T-helper 2 cell treated with Interferon-gamma antibody and Interleukin-4, amounts not matched to agents 5 μg/mL and 100 μg/mL, for 36 hours (primary cell): Measurements from ENCODE around the gene CCNH.

ENCODE experiments used
- DNase-seq: peaks from one replicate; pipeline ENCODE4 v3.0.0; 2021; ENCODE audit warnings: low spot score
- H3K27ac Mint-ChIP-seq: one replicate; pipeline ENCODE4 v1.8.0; 2021; ENCODE audit warnings: mild to moderate bottlenecking, mixed read lengths
- H3K27me3 Mint-ChIP-seq: one replicate; pipeline ENCODE4 v1.8.0; 2021; ENCODE audit warnings: low read depth, mixed read lengths
- H3K36me3 Mint-ChIP-seq: one replicate; pipeline ENCODE4 v1.8.0; 2021; ENCODE audit warnings: low read depth, mixed read lengths
- H3K4me1 Mint-ChIP-seq: one replicate; pipeline ENCODE4 v1.8.0; 2021; ENCODE audit warnings: low read depth, mixed read lengths
- H3K4me3 Mint-ChIP-seq: one replicate; pipeline ENCODE4 v1.8.0; 2022; ENCODE audit warnings: mild to moderate bottlenecking, moderate library complexity, mixed read lengths
- H3K9me3 Mint-ChIP-seq: one replicate; pipeline ENCODE4 v1.8.0; 2021; ENCODE audit warnings: mixed read lengths

Gene CCNH

GRCh38 chr5:87412630-87413342 is at the start of gene CCNH:
Gene CCNH, minus strand, starts transcription at chr5:87412930. Its CDS starts 136 bp downstream, at chr5:87412794.
- Mint-ChIP-seq H3K27me3 (no peaks in the 10 kb centered on the region), H3K36me3 (peaks cover 32% of the 10 kb centered on the region), H3K27ac (peak within 1 kb of the TSS; percentile 97), H3K4me3 (peak within 1 kb of the TSS; percentile 95), H3K4me1 (peaks cover 22% of the 10 kb centered on the region), H3K9me3 (no peaks in the 10 kb centered on the region)
- peak; percentile 96 for DNase-seq

GRCh38 chr5:87457706-87458105 is 45.0 kb upstream of the CCNH start:
- Mint-ChIP-seq H3K27ac (no peak overlapping the region), H3K4me3 (no peak overlapping the region), H3K9me3 (no peaks in the 10 kb centered on the region), H3K4me1 (no peaks in the 10 kb centered on the region), H3K36me3 (no peaks in the 10 kb centered on the region), H3K27me3 (peaks cover 3% of the 10 kb centered on the region)
- DNase-seq, result no peak

DNA sequence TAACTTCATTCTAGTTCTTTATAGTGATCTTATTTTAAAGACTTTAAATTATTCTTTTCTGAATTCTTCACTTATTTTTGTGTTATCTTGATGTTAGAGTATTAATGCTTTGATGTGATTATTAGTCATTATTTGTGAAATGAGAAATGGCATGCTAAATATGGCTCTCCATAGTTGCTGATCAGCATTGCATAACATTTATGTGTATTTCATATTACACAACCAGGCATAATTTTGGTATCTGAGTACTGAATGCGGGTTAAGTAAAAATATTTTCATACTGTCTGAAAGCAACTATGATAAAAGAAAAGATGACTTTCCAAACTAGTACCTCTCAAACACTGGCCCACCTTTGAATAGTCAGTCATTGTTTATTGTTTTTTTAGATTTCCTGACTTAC is 41.1 kb upstream of the CCNH start:
- Mint-ChIP-seq H3K36me3 (no peaks in the 10 kb centered on the region), H3K4me3 (no peak overlapping the region), H3K27ac (no peak overlapping the region), H3K27me3 (peaks cover 3% of the 10 kb centered on the region), H3K4me1 (peaks cover 1% of the 10 kb centered on the region), H3K9me3 (no peaks in the 10 kb centered on the region)
- no peak for DNase-seq

GRCh38 chr5:87452837-87453236 is 40.1 kb upstream of the CCNH start:
- no peak overlapping the region for H3K4me3 Mint-ChIP-seq
- H3K36me3 Mint-ChIP-seq, result no peaks in the 10 kb centered on the region
- H3K4me1 Mint-ChIP-seq, result peaks cover 1% of the 10 kb centered on the region
- H3K27ac Mint-ChIP-seq, result no peak overlapping the region
- H3K9me3 Mint-ChIP-seq, result no peaks in the 10 kb centered on the region
- no peak for DNase-seq
- H3K27me3 Mint-ChIP-seq, result peaks cover 9% of the 10 kb centered on the region

- H3K36me3 Mint-ChIP-seq, result no peaks in the 10 kb centered on the region
- peaks cover 20% of the 10 kb centered on the region for H3K27me3 Mint-ChIP-seq
- H3K9me3 Mint-ChIP-seq, result no peaks in the 10 kb centered on the region
- H3K4me1 Mint-ChIP-seq, result peaks cover 5% of the 10 kb centered on the region
- no peak overlapping the region for H3K27ac Mint-ChIP-seq
- no peak for DNase-seq
- H3K4me3 Mint-ChIP-seq, result no peak overlapping the region
These were observed 29.7 kb upstream of the CCNH start for GRCh38 chr5:87442419-87442818.

GRCh38 chr5:87438231-87438630 is 25.5 kb upstream of the CCNH start:
- H3K27me3 Mint-ChIP-seq, result peaks cover 10% of the 10 kb centered on the region
- no peaks in the 10 kb centered on the region for H3K9me3 Mint-ChIP-seq
- H3K36me3 Mint-ChIP-seq, result no peaks in the 10 kb centered on the region
- no peak for DNase-seq
- peaks cover 13% of the 10 kb centered on the region for H3K4me1 Mint-ChIP-seq
- no peak overlapping the region for H3K4me3 Mint-ChIP-seq
- no peak overlapping the region for H3K27ac Mint-ChIP-seq

DNA sequence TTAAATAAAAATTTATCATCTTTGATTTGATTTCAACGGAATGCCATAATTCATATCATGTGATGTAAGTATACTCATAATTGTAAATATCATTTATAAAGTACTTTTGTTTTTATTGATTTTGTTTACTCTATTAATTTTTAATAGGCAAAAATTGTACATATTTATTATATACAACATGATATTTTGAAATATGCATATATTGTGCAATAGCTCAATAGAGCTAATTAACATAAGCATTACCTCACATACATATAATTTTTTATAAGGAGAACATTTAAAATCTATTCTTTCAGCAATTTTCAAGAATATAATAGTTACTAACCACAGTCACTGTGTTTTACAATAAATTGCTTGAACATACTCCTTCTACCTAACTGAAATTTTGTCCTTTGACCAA is 25.0 kb upstream of the CCNH start:
- no peaks in the 10 kb centered on the region for H3K9me3 Mint-ChIP-seq
- no peak overlapping the region for H3K27ac Mint-ChIP-seq
- no peak overlapping the region for H3K4me3 Mint-ChIP-seq
- no peaks in the 10 kb centered on the region for H3K36me3 Mint-ChIP-seq
- peaks cover 5% of the 10 kb centered on the region for H3K27me3 Mint-ChIP-seq
- no peak for DNase-seq
- H3K4me1 Mint-ChIP-seq, result peaks cover 13% of the 10 kb centered on the region

DNA sequence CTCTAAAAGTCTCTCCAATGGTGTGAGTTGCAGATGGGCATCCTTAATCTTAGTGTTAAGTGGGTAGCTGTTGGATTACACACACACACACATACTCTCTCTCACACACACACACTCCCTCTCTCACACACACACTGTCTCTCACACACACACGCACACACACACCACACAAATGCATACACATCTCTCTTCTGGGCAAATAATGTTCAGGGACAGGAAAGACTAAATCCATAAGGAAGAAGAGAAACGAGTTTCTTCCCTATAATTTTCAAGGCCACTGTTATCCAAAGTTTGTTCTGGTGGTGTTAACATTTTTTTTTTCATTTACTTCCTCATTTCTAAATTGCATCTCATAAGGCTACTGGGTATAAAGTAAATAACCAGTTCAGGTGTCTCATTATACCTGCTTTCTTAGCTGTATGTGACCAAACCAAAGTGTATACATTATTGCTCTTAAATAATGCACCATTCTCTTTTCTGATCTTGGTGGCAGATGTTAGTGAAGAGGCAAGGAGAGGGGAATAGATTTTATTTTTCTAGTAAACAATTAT is 22.5 kb upstream of the CCNH start:
- Mint-ChIP-seq H3K4me1 (peaks cover 8% of the 10 kb centered on the region), H3K9me3 (no peaks in the 10 kb centered on the region), H3K27ac (no peak overlapping the region), H3K27me3 (peaks cover 5% of the 10 kb centered on the region), H3K4me3 (no peak overlapping the region), H3K36me3 (no peaks in the 10 kb centered on the region)
- DNase-seq, result no peak

- Mint-ChIP-seq H3K36me3 (no peaks in the 10 kb centered on the region), H3K4me3 (no peak overlapping the region), H3K4me1 (peaks cover 8% of the 10 kb centered on the region), H3K27me3 (peaks cover 5% of the 10 kb centered on the region), H3K9me3 (no peaks in the 10 kb centered on the region), H3K27ac (no peak overlapping the region)
- DNase-seq, result no peak
These were observed 21.7 kb upstream of the CCNH start for GRCh38 chr5:87434461-87434860.

GRCh38 chr5:87433945-87434344 is 21.2 kb upstream of the CCNH start:
- DNase-seq, result no peak
- Mint-ChIP-seq H3K4me1 (peaks cover 8% of the 10 kb centered on the region), H3K27ac (no peak overlapping the region), H3K36me3 (no peaks in the 10 kb centered on the region), H3K9me3 (no peaks in the 10 kb centered on the region), H3K4me3 (no peak overlapping the region), H3K27me3 (peaks cover 5% of the 10 kb centered on the region)

GRCh38 chr5:87432460-87432859 is 19.7 kb upstream of the CCNH start:
- DNase-seq, result no peak
- peaks cover 5% of the 10 kb centered on the region for H3K27me3 Mint-ChIP-seq
- H3K27ac Mint-ChIP-seq, result no peak overlapping the region
- peaks cover 8% of the 10 kb centered on the region for H3K4me1 Mint-ChIP-seq
- H3K4me3 Mint-ChIP-seq, result no peak overlapping the region
- H3K36me3 Mint-ChIP-seq, result no peaks in the 10 kb centered on the region
- no peaks in the 10 kb centered on the region for H3K9me3 Mint-ChIP-seq

GRCh38 chr5:87430863-87431457 is 18.2 kb upstream of the CCNH start:
- H3K36me3 Mint-ChIP-seq, result no peaks in the 10 kb centered on the region
- peaks cover 8% of the 10 kb centered on the region for H3K4me1 Mint-ChIP-seq
- H3K27ac Mint-ChIP-seq, result no peak overlapping the region
- H3K9me3 Mint-ChIP-seq, result no peaks in the 10 kb centered on the region
- no peak for DNase-seq
- H3K4me3 Mint-ChIP-seq, result no peak overlapping the region
- H3K27me3 Mint-ChIP-seq, result peaks cover 5% of the 10 kb centered on the region

GRCh38 chr5:87423755-87424154 is 11.0 kb upstream of the CCNH start:
- Mint-ChIP-seq H3K27me3 (peaks cover 5% of the 10 kb centered on the region), H3K4me3 (no peak overlapping the region), H3K36me3 (no peaks in the 10 kb centered on the region), H3K9me3 (no peaks in the 10 kb centered on the region), H3K4me1 (no peaks in the 10 kb centered on the region), H3K27ac (no peak overlapping the region)
- no peak for DNase-seq

- Mint-ChIP-seq H3K27me3 (peaks cover 5% of the 10 kb centered on the region), H3K4me1 (no peaks in the 10 kb centered on the region), H3K36me3 (no peaks in the 10 kb centered on the region), H3K27ac (no peak overlapping the region), H3K9me3 (no peaks in the 10 kb centered on the region), H3K4me3 (no peak overlapping the region)
- DNase-seq, result no peak
These were observed 8.6 kb upstream of the CCNH start for GRCh38 chr5:87421307-87421706.
